Keratinocyte (primary cell): ENCODE measurements around the gene ATP1A4. TPM values are rescaled to one million over a fixed set of nuclear protein-coding genes. Genes with fewer than 3 reads are reported as not detected.

Experiments used
- DNase-seq: peaks from one replicate; pipeline ENCODE4 v3.0.0-alpha.2; 2011; ENCODE audit warnings: low read depth, missing footprints, low spot score
- FAIRE-seq: peaks from 2 replicates; lab custom pipeline; 2011; peaks lifted over from hg19 to GRCh38; lab: Jason Lieb, UNC
- H2AFZ ChIP-seq: 2 replicates; pipeline ENCODE4 v1.6.0; 2012; ENCODE audit warnings: low read length, control low read depth, inconsistent platforms; ENCODE audit not compliant: control insufficient read depth
- H3K27ac ChIP-seq: 2 replicates; pipeline ENCODE4 v1.5.1; 2011; ENCODE audit warnings: low read length; ENCODE audit not compliant: control insufficient read depth, insufficient read depth
- H3K27me3 ChIP-seq: 3 replicates; pipeline ENCODE4 v1.6.0; 2011; ENCODE audit warnings: low read length; ENCODE audit not compliant: control insufficient read depth, insufficient read depth; ENCODE audit errors: extremely low read depth
- H3K36me3 ChIP-seq, 2 experiments: 2 replicates in 1 of 2; 3 replicates in 1 of 2; pipeline ENCODE4 v1.5.1; 2011; ENCODE audit warnings: low read length in 2 of 2, mild to moderate bottlenecking in 1 of 2; ENCODE audit not compliant: control insufficient read depth in 2 of 2, insufficient read depth in 2 of 2; ENCODE audit errors: extremely low read depth in 1 of 2
- H3K4me1 ChIP-seq: 3 replicates; pipeline ENCODE4 v1.5.1; 2011; ENCODE audit warnings: low read length; ENCODE audit not compliant: control insufficient read depth, insufficient read depth; ENCODE audit errors: extremely low read depth
- H3K4me2 ChIP-seq: 3 replicates; pipeline ENCODE4 v1.6.0; 2011; ENCODE audit warnings: low read depth, low read length; ENCODE audit not compliant: control insufficient read depth, insufficient read depth; ENCODE audit errors: extremely low read depth
- H3K4me3 ChIP-seq, 3 experiments: fragments of 200-600 bp in 1 of 3; sonication (generic) in 1 of 3; 2 replicates in 2 of 3; 3 replicates in 1 of 3; pipeline ENCODE4 v1.5.1; 2011 to 2016; ENCODE audit warnings: low read length in 3 of 3, mild to moderate bottlenecking in 3 of 3, control low read depth in 2 of 3, inconsistent platforms in 1 of 3, low read depth in 1 of 3, mixed read lengths in 1 of 3, mixed run types in 1 of 3, moderate library complexity in 1 of 3; ENCODE audit not compliant: control insufficient read depth in 2 of 3, insufficient read depth in 2 of 3; ENCODE audit errors: extremely low read depth in 1 of 3
- H3K79me2 ChIP-seq: 2 replicates; pipeline ENCODE4 v1.6.0; 2012; ENCODE audit warnings: low read length; ENCODE audit not compliant: control insufficient read depth, insufficient read depth
- H3K9ac ChIP-seq: 3 replicates; pipeline ENCODE4 v1.6.0; 2011; ENCODE audit warnings: low read length; ENCODE audit not compliant: control insufficient read depth, insufficient read depth; ENCODE audit errors: extremely low read depth
- H3K9me1 ChIP-seq: 3 replicates; pipeline ENCODE4 v1.6.0; 2011; ENCODE audit warnings: low read length; ENCODE audit not compliant: control insufficient read depth, insufficient read depth; ENCODE audit errors: extremely low read depth
- H3K9me3 ChIP-seq: 2 replicates; pipeline ENCODE4 v1.5.1; 2012; ENCODE audit warnings: low read depth, low read length; ENCODE audit not compliant: control insufficient read depth
- H4K20me1 ChIP-seq: 3 replicates; pipeline ENCODE4 v1.6.0; 2011; ENCODE audit warnings: low read length; ENCODE audit not compliant: control insufficient read depth, insufficient read depth; ENCODE audit errors: extremely low read depth
- EZH2 ChIP-seq: IDR thresholded peaks from one replicate; pipeline ENCODE4 v1.6.1; 2012; ENCODE audit warnings: inconsistent platforms, mild to moderate bottlenecking, low read length, moderate library complexity
- dilution Hi-C: fragments of 300-500 bp; cut with MboI; formaldehyde crosslinking; loops from one replicate; pipeline ENCODE4 v1.7.0; 2020; ENCODE audit warnings: low sequenced_read_pairs; ENCODE audit not compliant: extremely low pct_ligation_motif_present
- polyA plus RNA-seq, 5 experiments: library from polyadenylated mRNA; depleted of rRNA in 3 of 5; stranded (reverse) in 3 of 5; stranded (forward) in 1 of 5; unstranded in 1 of 5; fragments of >200 nt; gene quantifications; 1 replicate in 1 of 5; 2 replicates in 3 of 5; 3 replicates in 1 of 5; pipeline versions ENCODE4 v1.2.1 to v1.2.3, GENCODE V29; 2011 to 2012; ENCODE audit warnings: missing spikeins in 2 of 5, low read depth in 1 of 5, low replicate concordance in 1 of 5
- TF ChIP-seq, protein P1 (sequence below), 3 experiments: IDR thresholded peaks in 1 of 3; conservative IDR thresholded peaks in 1 of 3; optimal IDR thresholded peaks in 1 of 3; 2 replicates in 2 of 3; 3 replicates in 1 of 3; pipeline versions ENCODE3 to v1.5.1; 2011; ENCODE audit warnings: low read length in 3 of 3, mild to moderate bottlenecking in 3 of 3, moderate library complexity in 2 of 3, control low read depth in 1 of 3, inconsistent platforms in 1 of 3; ENCODE audit not compliant: insufficient read depth in 2 of 3; ENCODE audit errors: extremely low read depth in 1 of 3

ATP1A4 gene
- polyA plus RNA-seq, 1 donor (not counting 4 experiments of a cell fraction or from before 2014, with no cell fraction given) = not detected

GRCh38 chr1:160191756-160192155, 40.4 kb downstream of the ATP1A4 start:
- no peak for FAIRE-seq
- Histone ChIP-seq H3K9me1 (no peaks in the 10 kb centered on the region), H3K27ac (no peak overlapping the region)

GRCh38 chr1:160192234-160192633, 40.8 kb downstream of the ATP1A4 start:
- dilution Hi-C loops = no loop called here
- no peak for DNase-seq

More at GRCh38 chr1:160191756-160192155, 40.4 kb downstream of the ATP1A4 start:
- H2AFZ ChIP-seq = no peak overlapping the region
- dilution Hi-C loops = no loop called here
- peaks cover 7% of the 10 kb centered on the region for H3K27me3 ChIP-seq
- H3K9me3 ChIP-seq = no peaks in the 10 kb centered on the region
- no peak for DNase-seq
- H3K4me1 ChIP-seq = no peaks in the 10 kb centered on the region
- H3K4me2 ChIP-seq = no peak overlapping the region
- no peaks in the 10 kb centered on the region for H3K79me2 ChIP-seq
- H3K9ac ChIP-seq = no peak overlapping the region
- no peaks in the 10 kb centered on the region for H3K36me3 ChIP-seq
- H4K20me1 ChIP-seq = no peaks in the 10 kb centered on the region
- no peak overlapping the region for H3K4me3 ChIP-seq
- TF ChIP-seq, protein P1, sequence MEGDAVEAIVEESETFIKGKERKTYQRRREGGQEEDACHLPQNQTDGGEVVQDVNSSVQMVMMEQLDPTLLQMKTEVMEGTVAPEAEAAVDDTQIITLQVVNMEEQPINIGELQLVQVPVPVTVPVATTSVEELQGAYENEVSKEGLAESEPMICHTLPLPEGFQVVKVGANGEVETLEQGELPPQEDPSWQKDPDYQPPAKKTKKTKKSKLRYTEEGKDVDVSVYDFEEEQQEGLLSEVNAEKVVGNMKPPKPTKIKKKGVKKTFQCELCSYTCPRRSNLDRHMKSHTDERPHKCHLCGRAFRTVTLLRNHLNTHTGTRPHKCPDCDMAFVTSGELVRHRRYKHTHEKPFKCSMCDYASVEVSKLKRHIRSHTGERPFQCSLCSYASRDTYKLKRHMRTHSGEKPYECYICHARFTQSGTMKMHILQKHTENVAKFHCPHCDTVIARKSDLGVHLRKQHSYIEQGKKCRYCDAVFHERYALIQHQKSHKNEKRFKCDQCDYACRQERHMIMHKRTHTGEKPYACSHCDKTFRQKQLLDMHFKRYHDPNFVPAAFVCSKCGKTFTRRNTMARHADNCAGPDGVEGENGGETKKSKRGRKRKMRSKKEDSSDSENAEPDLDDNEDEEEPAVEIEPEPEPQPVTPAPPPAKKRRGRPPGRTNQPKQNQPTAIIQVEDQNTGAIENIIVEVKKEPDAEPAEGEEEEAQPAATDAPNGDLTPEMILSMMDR (optimal IDR thresholded peaks at IDR 0.05 in 1 of 3, IDR thresholded peaks at IDR 0.05 in 1 of 3, conservative IDR thresholded peaks at IDR 0.05 in 1 of 3; ENCODE audit: extremely low read depth in 1 of 3, insufficient read depth in 2 of 3, low read length in 3 of 3) = no peak
- TF ChIP-seq EZH2 = no peak

More at GRCh38 chr1:160192234-160192633, 40.8 kb downstream of the ATP1A4 start:
- Histone ChIP-seq H3K27ac (no peak overlapping the region), H3K9me3 (no peaks in the 10 kb centered on the region), H3K36me3 (no peaks in the 10 kb centered on the region), H4K20me1 (no peaks in the 10 kb centered on the region), H3K27me3 (peaks cover 2% of the 10 kb centered on the region), H3K4me3 (no peak overlapping the region), H2AFZ (no peak overlapping the region), H3K9me1 (no peaks in the 10 kb centered on the region), H3K79me2 (no peaks in the 10 kb centered on the region), H3K9ac (no peak overlapping the region), H3K4me2 (no peak overlapping the region), H3K4me1 (no peaks in the 10 kb centered on the region)
- TF ChIP-seq, protein P1 (optimal IDR thresholded peaks at IDR 0.05 in 1 of 3, IDR thresholded peaks at IDR 0.05 in 1 of 3, conservative IDR thresholded peaks at IDR 0.05 in 1 of 3; ENCODE audit: extremely low read depth in 1 of 3, insufficient read depth in 2 of 3, low read length in 3 of 3) = no peak
- no peak for TF ChIP-seq EZH2
- no peak for FAIRE-seq
